Fibroblast of villous mesenchyme (primary cell): ENCODE data around the gene AHCYL1. TPM values are rescaled to one million over a fixed set of nuclear protein-coding genes. Genes with fewer than 3 reads are reported as not detected.
A peak's percentile ranks its signal among the peaks of the same experiment; 100 is the strongest.

Experiments used
- DNase-seq: peaks from one replicate; pipeline ENCODE4 v3.0.0-alpha.2; 2010; ENCODE audit warnings: low read depth
- H3K4me3 ChIP-seq: 2 replicates; pipeline ENCODE4 v1.5.1; 2011; ENCODE audit warnings: low read depth, mild to moderate bottlenecking, low read length
- CTCF ChIP-seq: IDR thresholded peaks from 2 replicates; pipeline ENCODE4 v1.5.1; 2012; ENCODE audit warnings: low read depth, mild to moderate bottlenecking, low read length; ENCODE audit not compliant: insufficient read depth
- total RNA-seq: library from RNA; depleted of rRNA; stranded (reverse); fragments of >200 nt; gene quantifications from 2 replicates; pipeline ENCODE4 v1.2.3, GENCODE V29; 2012

The AHCYL1 gene
- total RNA-seq, 1 donor, result 66.9 TPM

DNA sequence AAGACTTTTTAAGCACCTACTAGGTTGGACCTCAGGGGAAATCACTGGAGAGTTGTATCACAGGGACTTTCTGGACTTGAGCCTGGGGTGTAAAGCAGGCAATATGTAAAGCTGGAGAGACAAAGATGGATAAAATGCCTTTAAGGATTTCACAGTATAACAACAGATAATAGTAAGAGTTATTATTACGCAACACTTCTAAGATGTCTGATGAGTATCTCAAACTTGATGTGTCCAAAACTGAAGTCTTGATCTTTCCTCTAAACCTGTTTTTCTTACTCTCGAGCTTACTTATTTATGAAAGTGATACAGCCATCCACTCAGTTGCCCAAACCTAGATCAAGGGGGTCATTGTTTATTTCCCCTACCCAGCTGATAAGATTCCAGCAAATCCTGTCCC, 47.8 kb downstream of the AHCYL1 start:
- TF ChIP-seq CTCF, result no peak
- DNase-seq, result no peak
- no peak overlapping the region for H3K4me3 ChIP-seq

GRCh38 chr1:110033421-110033820, 48.9 kb downstream of the AHCYL1 start:
- no peak for TF ChIP-seq CTCF
- no peak for DNase-seq

DNA sequence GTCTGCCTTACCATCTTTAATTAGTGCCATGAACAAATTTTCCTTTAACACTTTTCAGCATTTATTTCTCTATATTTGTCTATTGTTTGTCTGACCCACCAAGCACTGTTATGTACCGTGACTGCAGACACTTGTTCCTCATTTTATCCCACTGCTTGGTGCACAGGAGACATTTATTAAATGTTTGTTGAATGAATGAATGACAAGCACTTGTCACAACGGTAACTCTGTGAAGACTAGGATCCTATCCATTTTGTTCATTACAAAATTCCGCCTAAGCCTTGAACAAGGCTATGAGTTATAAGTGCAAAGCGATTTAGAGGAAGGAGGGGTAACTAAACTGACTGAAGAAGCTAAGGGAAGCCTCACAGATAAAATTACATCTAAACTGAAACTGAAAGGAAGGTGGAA, 49.5 kb downstream of the AHCYL1 start:
- peak overlapping the region; percentile 80 for H3K4me3 ChIP-seq
- DNase-seq, result no peak
- no peak for TF ChIP-seq CTCF

More at GRCh38 chr1:110033421-110033820, 48.9 kb downstream of the AHCYL1 start:
- H3K4me3 ChIP-seq, result no peak overlapping the region

GRCh38 chr1:110034451-110035235, 50.1 kb downstream of the AHCYL1 start, which contains the start of gene STRIP1:
STRIP1 (plus strand) TSS chr1:110034624; CDS start chr1:110034638, 14 bp downstream.
- peak; percentile 99 for DNase-seq

DNA sequence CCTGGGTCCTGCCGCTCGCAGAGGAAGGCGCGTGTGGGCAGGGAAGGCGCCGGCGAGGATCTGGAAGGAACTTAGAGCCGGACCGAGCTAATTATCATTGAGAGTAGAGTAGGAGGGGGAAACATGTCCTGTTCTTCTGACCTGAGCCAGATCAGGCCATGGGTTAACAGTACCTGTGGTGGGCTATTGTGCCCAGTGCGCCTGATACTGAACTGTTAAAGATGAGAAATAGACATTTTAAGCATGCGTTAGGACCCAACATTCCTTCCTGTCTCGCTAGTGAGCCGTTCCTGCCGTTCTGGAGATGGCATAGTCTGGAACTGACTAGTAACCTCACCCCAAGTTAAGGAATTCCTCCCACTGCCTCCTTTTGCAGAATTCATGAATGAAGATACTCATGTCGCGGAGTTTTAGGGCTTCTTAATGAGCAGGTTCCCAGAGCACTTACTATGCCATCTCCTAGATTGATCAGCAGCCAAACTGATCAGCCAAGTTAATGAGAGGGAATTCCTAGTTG, 50.7 kb downstream of the AHCYL1 start:
- peak overlapping the region; percentile 80 for H3K4me3 ChIP-seq
- DNase-seq, result no peak
- no peak for TF ChIP-seq CTCF

More at GRCh38 chr1:110034451-110035235, 50.1 kb downstream of the AHCYL1 start, which contains the start of gene STRIP1:
- TF ChIP-seq CTCF, result no peak
- peak within 1 kb of the TSS; percentile 80 for H3K4me3 ChIP-seq

- no peak for TF ChIP-seq CTCF
- H3K4me3 ChIP-seq, result no peak overlapping the region
These were observed 53.7 kb downstream of the AHCYL1 start for GRCh38 chr1:110038271-110038670.

More at GRCh38 chr1:110038271-110038670, 53.7 kb downstream of the AHCYL1 start:
- DNase-seq, result no peak
